NCI-H2107 treated with DMSO at 0.1 percent for 48 hours (cell line): ENCODE data around the gene DOLPP1.
A peak's percentile ranks its signal among the peaks of the same experiment; 100 is the strongest.
"Not testable (repeated sequence)": the region's sequence is repeated elsewhere in the genome, so short reads cannot be mapped to it uniquely, and the experiment has no call there.

ENCODE experiments used
- DNase-seq: peaks from one replicate; lab custom pipeline; 2025; ENCODE audit not compliant: unreplicated experiment; lab: John Stamatoyannopoulos, UW

The DOLPP1 gene

DNA sequence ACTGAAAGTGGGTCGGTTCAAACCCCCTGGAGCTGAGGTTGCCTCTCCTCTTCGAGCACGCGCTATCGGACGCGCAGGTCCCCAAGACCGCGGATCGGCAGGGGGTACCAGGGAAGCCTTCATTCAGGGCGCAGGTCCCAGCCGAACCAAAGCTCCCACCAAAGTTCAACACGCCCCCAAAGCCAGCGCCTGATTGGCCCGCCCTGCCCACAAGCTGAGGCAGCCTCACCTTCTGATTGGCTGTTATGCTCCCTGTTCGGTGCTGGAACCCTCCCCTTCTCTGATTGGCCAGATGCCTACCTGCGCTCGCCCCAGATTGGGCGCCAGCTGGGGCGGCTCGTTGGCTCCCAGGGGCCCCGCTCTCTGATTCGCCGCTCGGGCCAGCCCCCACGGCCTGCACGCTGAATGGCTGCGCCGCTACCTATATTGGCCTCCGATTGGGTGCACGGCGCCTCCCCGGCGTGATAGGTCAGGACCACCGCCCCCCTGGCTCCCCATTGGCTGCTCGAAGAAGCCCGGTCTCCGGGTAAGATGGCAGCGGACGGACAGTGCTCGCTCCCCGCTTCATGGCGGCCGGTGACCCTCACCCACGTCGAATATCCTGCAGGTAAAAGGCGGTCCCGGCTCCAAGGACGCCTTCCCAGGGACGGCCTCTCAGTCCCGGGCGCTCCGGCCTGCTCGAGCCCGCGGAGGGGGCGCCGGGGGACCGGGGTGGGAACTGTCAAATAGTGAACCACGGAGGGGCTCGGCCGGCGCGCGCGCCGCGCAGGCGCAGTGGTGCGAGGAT is at the start of gene DOLPP1:
TSS of gene DOLPP1 (plus strand) at position 511 of the 787 bp plus-strand sequence. CDS start at position 532, 21 bp downstream.
- peak; percentile 95 for DNase-seq

- DNase-seq: no peak
These were observed 49.4 kb upstream of the DOLPP1 start for GRCh38 chr9:129031514-129031913.

DNA sequence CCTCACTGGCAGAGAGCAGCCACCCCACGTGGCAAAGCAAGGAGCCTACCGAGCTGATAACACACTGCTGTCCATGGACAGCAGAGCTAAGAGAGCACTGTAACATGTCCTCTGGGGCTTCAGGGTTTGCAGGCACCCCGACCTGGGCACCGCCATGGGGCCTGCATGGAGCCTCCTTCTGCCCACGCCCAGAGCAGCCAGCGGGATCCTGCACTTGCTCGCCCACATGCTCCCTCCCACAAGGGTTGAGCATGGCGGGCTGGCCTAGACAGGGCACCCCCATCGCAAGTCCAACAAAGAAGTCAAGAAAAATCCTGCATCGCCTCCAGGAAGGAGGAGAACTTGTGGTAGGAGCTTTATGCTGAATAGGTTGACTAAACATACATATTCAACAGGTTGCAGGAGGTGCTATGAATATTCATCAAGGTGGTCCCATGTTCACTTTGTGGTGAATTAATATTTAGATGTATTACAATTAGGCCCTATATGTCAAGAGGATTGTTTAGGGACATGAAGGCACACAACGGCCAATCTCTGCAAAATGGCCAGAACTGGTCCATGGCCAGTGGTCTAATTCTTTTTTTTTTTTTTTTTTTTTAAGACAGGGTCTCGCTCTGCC is 48.3 kb upstream of the DOLPP1 start:
- DNase-seq: no peak

DNA sequence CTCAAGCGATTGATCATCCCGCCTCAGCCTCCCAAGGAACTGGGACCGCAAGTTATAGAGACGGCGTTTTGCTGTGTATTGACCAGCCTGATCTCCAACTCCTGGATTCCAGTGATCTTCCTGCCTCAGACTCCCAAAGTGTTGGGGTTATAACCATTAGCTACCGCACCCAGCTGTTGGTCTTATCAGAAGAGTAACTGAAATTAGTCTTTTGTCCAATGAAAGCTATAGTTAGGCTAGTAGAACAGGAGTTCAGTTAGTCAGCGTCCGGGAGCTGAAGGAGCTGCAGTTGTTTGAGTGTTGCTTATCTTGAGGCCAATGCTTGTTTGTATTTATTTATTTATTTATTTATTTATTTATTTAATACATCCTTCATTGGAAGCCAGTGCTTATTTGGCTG is 47.7 kb upstream of the DOLPP1 start:
- DNase-seq: no peak

- not testable (repeated sequence) for DNase-seq
These were observed 45.1 kb upstream of the DOLPP1 start for GRCh38 chr9:129035838-129036237.

DNA sequence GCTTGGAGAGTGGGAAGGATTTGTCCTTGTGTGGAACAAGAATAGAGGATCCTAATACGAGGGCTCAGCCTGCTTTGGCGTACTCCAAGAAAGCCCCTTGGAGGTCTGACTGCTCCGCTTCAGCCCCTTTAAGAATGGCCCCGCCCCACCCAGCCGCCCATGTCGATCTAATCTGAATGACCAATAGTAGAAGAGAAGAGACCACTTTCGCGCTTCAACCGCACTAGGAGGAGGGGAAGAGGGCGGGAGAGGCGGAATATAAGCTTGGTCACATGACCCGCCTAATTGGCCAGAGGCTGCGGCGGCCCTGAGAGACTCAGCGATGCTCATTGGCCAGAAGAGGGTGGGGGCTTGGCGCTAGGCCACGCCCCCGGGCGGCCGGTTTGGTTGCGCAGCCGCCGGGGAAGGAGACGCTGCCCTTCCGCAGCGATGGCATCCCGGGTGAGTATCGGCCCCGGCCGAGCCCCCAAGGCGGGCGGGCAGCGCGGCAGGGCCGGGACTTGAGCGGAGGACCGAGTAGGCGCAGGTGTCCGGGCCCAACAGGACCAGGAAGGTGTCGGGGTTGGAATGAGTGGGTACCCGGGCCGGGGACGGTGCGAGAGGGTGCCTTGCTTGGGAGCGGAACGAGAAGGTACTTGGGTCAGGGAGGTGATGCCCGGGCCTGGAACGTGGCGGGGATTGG is 44.5 kb upstream of the DOLPP1 start, which contains the start of gene MIGA2:
TSS of gene MIGA2 (plus strand) at position 386 of the 682 bp plus-strand sequence. CDS start 3,969 bp downstream, outside the sequence.
- peak; percentile 97 for DNase-seq

DNA sequence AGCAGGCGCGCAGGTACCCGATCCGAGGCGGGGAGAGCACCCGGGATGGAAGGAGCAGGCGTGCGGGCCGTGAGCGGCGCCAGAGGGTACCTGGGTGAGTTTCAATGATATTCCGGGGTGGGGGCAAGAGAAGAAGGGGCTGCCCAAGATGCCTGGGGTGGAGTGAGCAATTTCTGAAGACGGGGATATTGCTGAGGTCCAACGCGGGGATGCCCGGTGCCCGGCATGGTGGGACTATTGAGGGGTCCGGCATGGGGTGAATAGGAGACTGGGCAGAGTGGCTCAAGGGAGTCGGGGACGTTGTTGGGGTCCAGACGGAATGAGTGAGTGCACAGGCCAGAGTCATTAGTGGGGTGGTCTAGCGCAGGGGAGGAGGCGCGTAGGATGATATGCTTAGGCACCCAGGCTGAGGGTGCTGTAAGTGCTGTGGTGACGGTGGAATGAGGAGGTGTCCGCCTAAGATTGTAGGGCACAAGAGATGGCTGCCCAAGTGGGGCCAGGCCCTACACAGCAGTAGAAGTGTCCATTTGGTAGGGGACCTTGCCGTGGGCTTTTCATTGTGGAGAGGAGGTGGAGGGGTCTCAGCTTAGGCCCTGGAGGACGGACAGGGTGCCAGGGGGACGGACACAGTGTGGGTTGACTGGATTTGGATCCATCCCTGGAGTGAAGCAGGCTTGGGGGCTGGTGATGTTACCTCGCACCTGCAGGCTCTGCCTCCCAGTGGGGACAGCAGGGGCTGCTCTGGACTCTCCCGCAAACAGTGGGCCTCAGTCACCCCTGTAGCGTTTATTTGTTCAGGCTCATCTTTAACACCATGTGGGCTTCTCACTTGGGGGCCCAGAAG is 43.8 kb upstream of the DOLPP1 start:
- DNase-seq: no peak

GRCh38 chr9:129037767-129038098 is 43.2 kb upstream of the DOLPP1 start:
- DNase-seq: no peak

DNA sequence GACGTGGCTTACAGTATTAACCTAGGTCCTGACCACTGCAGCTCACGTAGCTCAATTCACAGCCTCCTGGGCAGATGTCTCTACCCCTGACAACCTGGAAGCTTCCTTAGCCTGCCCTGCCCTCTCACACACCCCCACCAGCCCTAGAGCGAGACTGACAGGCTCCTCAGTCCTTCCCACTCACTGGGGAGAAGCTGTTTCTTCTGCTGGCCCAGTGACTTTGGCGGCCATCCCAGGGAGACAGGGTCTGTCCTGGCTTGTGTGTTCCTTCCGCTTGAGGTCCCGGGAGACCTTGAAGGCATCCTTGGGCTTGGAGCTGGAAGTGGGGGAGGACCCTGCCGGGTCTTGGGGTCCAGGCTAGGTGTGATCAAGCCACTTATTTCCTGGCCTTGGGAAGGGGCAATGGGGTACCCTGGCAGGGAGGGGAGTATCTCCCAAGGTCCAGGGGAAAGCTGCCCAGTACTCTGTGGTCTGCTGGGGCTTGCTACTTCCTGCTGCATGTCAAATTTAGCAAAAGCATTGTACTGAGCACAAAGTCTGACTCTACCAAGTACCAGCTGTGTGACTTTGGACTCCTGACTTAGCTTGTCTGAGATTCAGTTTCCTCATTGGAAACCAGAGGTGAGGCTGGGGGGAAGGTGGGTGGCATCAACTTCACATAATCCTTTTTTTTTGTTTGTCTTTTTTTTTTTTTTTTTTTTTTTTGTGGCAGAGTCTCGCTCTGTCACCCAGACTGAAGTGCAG is 42.6 kb upstream of the DOLPP1 start:
- DNase-seq: no peak

- DNase-seq: no peak
These were observed 40.7 kb upstream of the DOLPP1 start for GRCh38 chr9:129040113-129040643.

- no peak for DNase-seq
These were observed 38.9 kb upstream of the DOLPP1 start for GRCh38 chr9:129042016-129042415.

DNA sequence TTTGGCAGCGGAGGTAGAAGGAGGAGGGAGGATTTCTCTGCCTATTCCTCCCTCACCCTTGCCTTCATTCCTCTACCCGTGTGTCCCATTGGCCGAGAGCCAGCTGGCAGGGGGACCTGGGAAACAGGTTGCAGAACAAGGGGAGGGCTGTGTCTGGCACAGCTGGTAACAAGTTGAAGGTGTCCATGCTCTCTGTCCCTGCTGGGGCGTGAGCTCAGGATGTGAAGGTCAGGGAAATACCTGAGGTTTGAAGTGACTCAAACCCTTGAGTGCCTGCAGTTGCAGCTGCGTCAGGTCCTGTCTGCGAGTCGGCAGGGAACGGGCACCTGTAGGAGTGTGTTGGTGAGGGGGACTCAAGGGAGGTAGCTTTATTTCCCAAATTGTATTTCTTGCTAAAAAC is 28.3 kb upstream of the DOLPP1 start:
- no peak for DNase-seq

DNA sequence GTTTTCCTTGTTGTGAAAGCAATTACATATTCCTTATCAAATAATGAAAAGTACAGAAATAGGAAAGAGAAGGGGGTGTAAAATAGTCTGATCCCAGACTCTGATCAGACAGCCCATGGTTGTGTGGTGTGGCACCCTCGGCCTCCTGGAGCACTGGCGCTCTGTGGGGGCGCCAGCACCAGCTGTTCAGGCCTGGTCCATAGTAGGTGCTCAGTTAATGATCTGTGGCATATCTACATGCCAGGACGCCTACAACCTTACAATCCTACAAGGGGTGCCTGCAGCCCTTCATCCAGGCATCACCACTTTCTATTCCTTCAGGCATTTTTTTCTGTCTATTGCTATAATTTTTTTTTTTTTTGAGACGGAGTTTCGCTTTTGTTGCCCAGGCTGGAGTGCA is 27.9 kb upstream of the DOLPP1 start:
- no peak for DNase-seq

GRCh38 chr9:129054163-129054851 is 26.6 kb upstream of the DOLPP1 start:
- DNase-seq: no peak

DNA sequence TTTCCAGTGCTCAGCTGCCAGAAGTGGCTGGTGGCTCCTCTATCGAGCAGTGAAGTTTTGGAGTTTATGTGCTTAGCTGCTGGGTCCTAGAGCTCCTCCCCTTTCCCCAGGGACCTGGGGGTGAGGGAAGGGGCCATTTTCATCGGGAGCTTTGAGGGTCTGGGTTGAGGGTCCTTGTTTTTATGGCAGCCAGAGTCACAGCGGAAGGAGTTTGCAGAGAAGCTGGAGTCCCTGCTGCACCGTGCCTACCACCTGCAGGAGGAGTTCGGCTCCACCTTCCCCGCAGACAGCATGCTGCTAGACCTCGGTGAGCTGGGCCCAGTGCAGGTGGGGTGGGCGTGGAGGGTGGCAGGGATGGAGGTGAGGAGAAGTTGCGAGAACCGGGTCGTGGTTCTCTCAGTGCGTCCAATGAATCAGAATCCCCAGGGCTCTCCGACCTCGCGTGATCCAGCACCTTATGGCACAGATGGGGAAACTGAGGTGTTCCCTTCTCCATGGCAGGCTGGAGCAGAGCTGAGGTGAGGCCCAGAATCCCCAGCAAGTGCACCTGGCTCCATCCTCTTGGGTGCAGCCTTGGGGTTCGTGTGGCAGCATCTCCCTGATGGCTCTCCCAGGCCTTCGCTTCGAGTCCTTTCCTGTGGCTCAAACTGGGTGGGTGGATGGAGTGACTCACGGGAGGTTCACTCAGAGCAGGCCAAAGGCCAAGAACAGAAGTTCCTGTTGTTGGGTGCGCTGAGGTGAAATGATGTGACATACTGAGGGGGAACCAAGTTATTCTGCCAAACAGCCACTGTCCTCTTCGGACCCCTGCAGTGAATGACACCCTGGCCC is 21.7 kb upstream of the DOLPP1 start:
- DNase-seq: no peak

DNA sequence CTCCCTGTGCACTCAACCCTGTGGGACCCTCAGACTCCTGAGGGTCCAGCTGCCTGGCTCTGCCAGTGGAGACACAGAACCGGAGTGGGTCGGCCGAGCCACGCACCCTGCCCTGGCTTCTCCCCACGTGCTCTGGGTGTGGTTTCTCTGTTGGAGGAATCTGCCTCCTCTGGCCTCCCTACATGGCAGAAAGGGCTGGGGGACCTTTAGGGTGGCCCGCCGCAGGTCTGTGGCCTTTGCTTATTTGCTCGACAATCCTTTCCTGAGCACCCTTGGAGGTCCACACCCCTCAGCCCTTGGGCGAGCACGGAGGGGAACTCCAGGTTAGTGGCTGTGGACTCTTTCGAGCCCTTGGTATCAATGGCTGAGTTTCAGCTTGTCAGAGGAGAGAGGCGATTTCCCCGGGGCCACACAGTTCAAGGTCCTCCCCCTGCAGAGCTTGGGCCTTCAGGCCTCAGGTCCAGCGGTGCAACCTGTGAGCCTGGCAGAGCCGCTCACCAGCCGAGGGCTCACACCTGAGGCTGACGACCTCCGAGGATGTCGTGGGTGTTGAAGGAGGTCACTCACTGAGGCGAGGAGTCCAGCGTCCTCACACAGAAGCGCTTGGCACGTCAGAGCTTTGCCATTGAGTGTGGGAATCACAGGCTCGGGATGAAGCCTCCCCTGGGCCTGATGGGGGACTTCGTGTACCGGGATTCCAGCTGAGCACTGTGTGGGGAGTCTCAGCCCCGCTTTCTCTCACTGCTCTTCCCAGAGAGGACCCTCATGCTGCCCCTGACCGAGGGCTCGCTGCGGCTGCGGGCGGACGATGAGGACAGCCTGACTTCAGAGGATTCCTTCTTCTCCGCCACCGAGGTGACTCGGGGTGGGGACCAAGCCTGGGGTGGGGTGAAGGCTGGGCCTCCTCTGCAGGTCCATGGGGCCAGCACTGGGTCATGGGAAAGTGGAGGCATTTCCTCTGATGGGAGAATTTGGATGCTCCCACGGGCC is 20.8 kb upstream of the DOLPP1 start:
- no peak for DNase-seq

- no peak for DNase-seq
These were observed 19.9 kb upstream of the DOLPP1 start for GRCh38 chr9:129060991-129061390.

GRCh38 chr9:129063061-129063460 is 17.9 kb upstream of the DOLPP1 start:
- DNase-seq: no peak
